HepG2 (cell line): ENCODE results near the gene PCSK6. TPM values are rescaled to one million over a fixed set of nuclear protein-coding genes. Genes with fewer than 3 reads are reported as not detected.

Experiments
- ARID4A ChIP-seq: sonication (generic); formaldehyde crosslinking; IDR thresholded peaks from 2 replicates; pipeline ENCODE4 v1.5.0; 2020; ENCODE audit warnings: mild to moderate bottlenecking, missing genetic modification reagents, borderline replicate concordance
- ATF5 ChIP-seq: sonication (generic); formaldehyde crosslinking; IDR thresholded peaks from 2 replicates; pipeline ENCODE4 v1.4.0; 2020; ENCODE audit warnings: mild to moderate bottlenecking, low read depth, missing genetic modification reagents
- HMGXB3 ChIP-seq: sonication (generic); formaldehyde crosslinking; IDR thresholded peaks from 2 replicates; pipeline ENCODE4 v1.4.0; 2020; ENCODE audit warnings: missing genetic modification reagents, borderline replicate concordance
- HOXA9 ChIP-seq: sonication (generic); formaldehyde crosslinking; IDR thresholded peaks from 2 replicates; pipeline ENCODE4 v1.8.1; 2022; ENCODE audit warnings: missing genetic modification reagents, mild to moderate bottlenecking, moderate library complexity, borderline replicate concordance
- RBM39 ChIP-seq: fragments of 200-400 bp; formaldehyde crosslinking; IDR thresholded peaks from one replicate; pipeline ENCODE4 v1.6.1; 2018; ENCODE audit warnings: antibody characterized with exemption, mild to moderate bottlenecking, low read depth, low read length; ENCODE audit not compliant: poor library complexity, severe bottlenecking
- RXRA ChIP-seq: sonication (generic); formaldehyde crosslinking; IDR thresholded peaks from 2 replicates; pipeline ENCODE4 v1.5.1; 2020; ENCODE audit warnings: missing genetic modification reagents
- TEAD2 ChIP-seq: sonication (generic); formaldehyde crosslinking; IDR thresholded peaks from 2 replicates; pipeline ENCODE4 v1.9.0; 2021; ENCODE audit warnings: missing genetic modification reagents
- ZBTB14 ChIP-seq: sonication (generic); formaldehyde crosslinking; IDR thresholded peaks from 2 replicates; pipeline ENCODE4 v1.4.0; 2020; ENCODE audit warnings: missing genetic modification reagents
- ZNF318 ChIP-seq: sonication (generic); formaldehyde crosslinking; IDR thresholded peaks from 2 replicates; pipeline ENCODE4 v1.4.0; 2020; ENCODE audit warnings: mild to moderate bottlenecking, missing genetic modification reagents
- polyA plus RNA-seq, 8 experiments: library from polyadenylated mRNA; depleted of rRNA in 3 of 8; stranded (reverse) in 7 of 8; unstranded in 1 of 8; fragments of >200 nt; fragmentation: Illumina TruSeq in 4 of 8; extraction: Trizol in 4 of 8; gene quantifications; 2 replicates each; pipeline versions ENCODE4 v1.2.1 to v1.2.3, GENCODE V29; 2011 to 2016; ENCODE audit warnings: low read depth in 4 of 8, missing spikeins in 1 of 8, mixed read lengths in 1 of 8; ENCODE audit not compliant: insufficient read depth in 1 of 8
- total RNA-seq, 5 experiments: library from RNA; depleted of rRNA; stranded (reverse); fragments of >200 nt; fragmentation: Illumina TruSeq; extraction: Trizol; gene quantifications; 2 replicates each; pipeline ENCODE4 v1.2.3, GENCODE V29; 2016; ENCODE audit warnings: low read depth in 1 of 5

Gene PCSK6
- total and polyA plus RNA-seq, 2 of the 13 experiments (the other 11 are each of a cell fraction or from before 2014, with no cell fraction given) = 56.5 to 155 TPM

GRCh38 chr15:101447168-101447533 lies 42.4 kb downstream of the PCSK6 start (continued):
- TF ChIP-seq ARID4A (CRISPR knock-in tag) = 0 out of 2 replicates have a peak, but pooled peaks have one; percentile 19
- no peak for TF ChIP-seq HOXA9
- no peak for TF ChIP-seq HMGXB3
- TF ChIP-seq TEAD2 (CRISPR knock-in tag) = no peak
- no peak for TF ChIP-seq ZBTB14 (CRISPR knock-in tag)
- no peak for TF ChIP-seq ZNF318 (CRISPR knock-in tag)
- no peak for TF ChIP-seq ATF5 (CRISPR knock-in tag)
- TF ChIP-seq RXRA (CRISPR knock-in tag) = 0 out of 2 replicates have a peak, but pooled peaks have one; percentile 9
- no peak for TF ChIP-seq RBM39
